AG04450 (cell line): ENCODE measurements around the gene TWF1. TPM values are rescaled to one million over a fixed set of nuclear protein-coding genes. Genes with fewer than 3 reads are reported as not detected.

Experiments used
- CTCF ChIA-PET: fragments of 300-600, 350-600 bp; formaldehyde crosslinking; extraction: SDS; loops from one replicate; lab custom pipeline; 2022; ENCODE audit warnings: antibody characterized with exemption, inconsistent platforms; lab: Charles Lee
- POLR2A ChIA-PET: fragments of 350-600 bp; formaldehyde crosslinking; extraction: SDS; loops from one replicate; lab custom pipeline; 2021; ENCODE audit warnings: antibody characterized with exemption, inconsistent platforms; lab: Yijun Ruan, JAX
- DNase-seq: peaks from one replicate; pipeline ENCODE4 v3.0.0-alpha.2; 2011; ENCODE audit warnings: low read depth, low spot score
- H3K27ac ChIP-seq: one replicate; pipeline ENCODE4 v1.5.1; 2012; ENCODE audit warnings: low read depth, low read length, control low read depth
- H3K27me3 ChIP-seq: one replicate; pipeline ENCODE4 v1.6.0; 2012; ENCODE audit warnings: low read length; ENCODE audit not compliant: control insufficient read depth, insufficient read depth
- H3K4me3 ChIP-seq: 2 replicates; pipeline ENCODE4 v1.5.1; 2011; ENCODE audit warnings: mild to moderate bottlenecking, low read depth, low read length, control low read depth
- H3K9me3 ChIP-seq: 2 replicates; pipeline ENCODE4 v1.5.1; 2012; ENCODE audit warnings: low read length; ENCODE audit not compliant: control insufficient read depth, insufficient read depth
- CTCF ChIP-seq: IDR thresholded peaks from 2 replicates; pipeline ENCODE4 v1.5.1; 2011; ENCODE audit warnings: low read depth, low read length, control low read depth, inconsistent platforms
- polyA plus RNA-seq: library from polyadenylated mRNA; depleted of rRNA; stranded (reverse); fragments of >200 nt; gene quantifications from 2 replicates; pipeline ENCODE4 v1.2.3, GENCODE V29; 2011

Gene TWF1
- polyA plus RNA-seq, 1 experiment: 147 TPM

GRCh38 chr12:43797561-43798217, 8.4 kb downstream of the TWF1 start:
- CTCF ChIA-PET: interaction anchor here (0.6 to 2.9 kb wide), 2 partner anchors 8 to 85 kb away, joined by 3 to 11 read pairs; partner anchors contain the start of gene TWF1
- H3K9me3 ChIP-seq: peaks cover 3% of the 10 kb centered on the region; the same call in 1 of the 2 replicates
- no peak for TF ChIP-seq CTCF

GRCh38 chr12:43795716-43796280, 10.3 kb downstream of the TWF1 start:
- Histone ChIP-seq H3K9me3 (peaks cover 3% of the 10 kb centered on the region; the same call in 1 of the 2 replicates), H3K4me3 (no peak overlapping the region), H3K27me3 (no peaks in the 10 kb centered on the region), H3K27ac (no peak overlapping the region)
- ChIA-PET CTCF (interaction anchor here (2.9 kb wide), 1 partner anchor 87 kb away, joined by 11 read pairs; no protein-coding TSS in a partner anchor), POLR2A (no interaction called here)
- no peak for TF ChIP-seq CTCF
- no peak for DNase-seq

More at GRCh38 chr12:43797561-43798217, 8.4 kb downstream of the TWF1 start:
- Histone ChIP-seq H3K27me3 (no peaks in the 10 kb centered on the region), H3K4me3 (no peak overlapping the region), H3K27ac (no peak overlapping the region)
- POLR2A ChIA-PET: interaction anchor here (0.7 kb wide), 1 partner anchor 1472 kb away, joined by 6 read pairs; no protein-coding TSS in a partner anchor
- no peak for DNase-seq

- Histone ChIP-seq H3K9me3 (peaks cover 3% of the 10 kb centered on the region; the same call in 1 of the 2 replicates), H3K4me3 (no peak overlapping the region), H3K27me3 (no peaks in the 10 kb centered on the region), H3K27ac (no peak overlapping the region)
- CTCF ChIA-PET: interaction anchor here (0.5 kb wide), 1 partner anchor 67 kb away, joined by 3 read pairs; no protein-coding TSS in a partner anchor
- no peak for TF ChIP-seq CTCF
- DNase-seq: no peak
- POLR2A ChIA-PET: no interaction called here
Measured at GRCh38 chr12:43789941-43790340, 16.2 kb downstream of the TWF1 start.

GRCh38 chr12:43786899-43787693, 19.0 kb downstream of the TWF1 start:
- ChIA-PET POLR2A (no interaction called here), CTCF (interaction anchor here (1.0 kb wide), 1 partner anchor 95 kb away, joined by 4 read pairs; no protein-coding TSS in a partner anchor)
- no peak overlapping the region for H3K27ac ChIP-seq
- no peak for DNase-seq
- no peaks in the 10 kb centered on the region for H3K27me3 ChIP-seq
- H3K4me3 ChIP-seq: no peak overlapping the region
- no peaks in the 10 kb centered on the region for H3K9me3 ChIP-seq
- no peak for TF ChIP-seq CTCF
